Endothelial cell of umbilical vein (primary cell): ENCODE measurements around the gene MUC5AC.

Experiments
- JUN ChIP-seq: IDR thresholded peaks from 2 replicates; pipeline ENCODE4 v1.6.1; 2011; ENCODE audit warnings: borderline replicate concordance, low read depth; ENCODE audit not compliant: insufficient read length, insufficient read depth
- MYC ChIP-seq: IDR thresholded peaks from one replicate; pipeline ENCODE4 v1.6.1; 2011; ENCODE audit warnings: mild to moderate bottlenecking, low read depth, low read length
- POLR2A ChIP-seq: IDR thresholded peaks from 2 replicates; pipeline ENCODE4 v1.6.1; 2012; ENCODE audit warnings: low read depth, mild to moderate bottlenecking, control low read depth, low read length
- POLR2AphosphoS5 ChIP-seq: IDR thresholded peaks from 2 replicates; pipeline ENCODE4 v1.6.1; 2012; ENCODE audit warnings: low read depth, mild to moderate bottlenecking, control low read depth, low read length, moderate library complexity; ENCODE audit not compliant: insufficient read depth
- TF ChIP-seq, protein P1 (sequence below), 2 donors: IDR thresholded peaks; 1 replicate in 1 of 2; 2 replicates in 1 of 2; pipeline ENCODE4 v1.5.1; 2011; ENCODE audit warnings: low read length in 2 of 2, mild to moderate bottlenecking in 2 of 2, moderate library complexity in 2 of 2, control low read depth in 1 of 2, inconsistent platforms in 1 of 2, low read depth in 1 of 2; ENCODE audit not compliant: insufficient read depth in 1 of 2; ENCODE audit errors: extremely low read depth in 1 of 2

GRCh38 chr11:1239596-1240205 is 81.9 kb downstream of the MUC5AC start:
- TF ChIP-seq, protein P1, sequence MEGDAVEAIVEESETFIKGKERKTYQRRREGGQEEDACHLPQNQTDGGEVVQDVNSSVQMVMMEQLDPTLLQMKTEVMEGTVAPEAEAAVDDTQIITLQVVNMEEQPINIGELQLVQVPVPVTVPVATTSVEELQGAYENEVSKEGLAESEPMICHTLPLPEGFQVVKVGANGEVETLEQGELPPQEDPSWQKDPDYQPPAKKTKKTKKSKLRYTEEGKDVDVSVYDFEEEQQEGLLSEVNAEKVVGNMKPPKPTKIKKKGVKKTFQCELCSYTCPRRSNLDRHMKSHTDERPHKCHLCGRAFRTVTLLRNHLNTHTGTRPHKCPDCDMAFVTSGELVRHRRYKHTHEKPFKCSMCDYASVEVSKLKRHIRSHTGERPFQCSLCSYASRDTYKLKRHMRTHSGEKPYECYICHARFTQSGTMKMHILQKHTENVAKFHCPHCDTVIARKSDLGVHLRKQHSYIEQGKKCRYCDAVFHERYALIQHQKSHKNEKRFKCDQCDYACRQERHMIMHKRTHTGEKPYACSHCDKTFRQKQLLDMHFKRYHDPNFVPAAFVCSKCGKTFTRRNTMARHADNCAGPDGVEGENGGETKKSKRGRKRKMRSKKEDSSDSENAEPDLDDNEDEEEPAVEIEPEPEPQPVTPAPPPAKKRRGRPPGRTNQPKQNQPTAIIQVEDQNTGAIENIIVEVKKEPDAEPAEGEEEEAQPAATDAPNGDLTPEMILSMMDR (IDR thresholded peaks at IDR 0.05; ENCODE audit: extremely low read depth in 1 of 2, insufficient read depth in 1 of 2, low read depth in 1 of 2, low read length in 2 of 2): no peak
- TF ChIP-seq POLR2AphosphoS5: no peak
- TF ChIP-seq MYC: no peak
- TF ChIP-seq JUN: no peak
- no peak for TF ChIP-seq POLR2A
